CD4-positive, alpha-beta T cell (primary cell): ENCODE results near the gene HIC1. TPM values are rescaled to one million over a fixed set of nuclear protein-coding genes. Genes with fewer than 3 reads are reported as not detected.

Experiments
- ATAC-seq: fragments of 200-7000 bp; cut with Tn5 transposase; one replicate; pipeline ENCODE4 v1.10.0; 2022; ENCODE audit warnings: mild to moderate bottlenecking; ENCODE audit not compliant: poor library complexity
- CTCF ChIA-PET: fragments of 350-600 bp; sonication (Branson Sonifier 250); formaldehyde crosslinking; loops from one replicate; lab custom pipeline; 2021; ENCODE audit warnings: antibody characterized with exemption, inconsistent platforms; lab: Charles Lee
- POLR2A ChIA-PET: fragments of 350-600 bp; sonication (Branson Sonifier 250); formaldehyde crosslinking; loops from one replicate; lab custom pipeline; 2021; ENCODE audit warnings: antibody characterized with exemption, inconsistent platforms; lab: Charles Lee
- DNase-seq, 14 experiments: peaks; one replicate each; pipeline ENCODE4 v3.0.0-alpha.2; 2013 to 2020; ENCODE audit warnings: mixed read lengths in 2 of 14
- H3K27ac ChIP-seq, 2 donors: one replicate each; pipeline versions ENCODE4 v1.5.1 to v1.7.0; 2013; ENCODE audit warnings: low read length in 2 of 2, low read depth in 1 of 2, mild to moderate bottlenecking in 1 of 2
- H3K27me3 ChIP-seq, 2 experiments: 1 replicate in 1 of 2; 2 replicates in 1 of 2; pipeline versions ENCODE4 v1.6.1 to v1.7.0; 2013; ENCODE audit warnings: low read length in 2 of 2, control low read depth in 1 of 2, mild to moderate bottlenecking in 1 of 2, moderate library complexity in 1 of 2; ENCODE audit not compliant: insufficient read depth in 2 of 2, control insufficient read depth in 1 of 2
- H3K36me3 ChIP-seq: one replicate; pipeline ENCODE4 v1.6.1; 2013; ENCODE audit warnings: low read length, control low read depth; ENCODE audit not compliant: insufficient read depth
- H3K4me1 ChIP-seq: one replicate; pipeline ENCODE4 v1.6.1; 2013; ENCODE audit warnings: low read length, control low read depth; ENCODE audit not compliant: insufficient read depth
- H3K4me3 ChIP-seq: one replicate; pipeline ENCODE4 v1.5.1; 2013; ENCODE audit warnings: mild to moderate bottlenecking, low read length, moderate library complexity
- H3K9me3 ChIP-seq, 2 experiments: 1 replicate in 1 of 2; 2 replicates in 1 of 2; pipeline versions ENCODE4 v1.6.1 to v1.7.0; 2013; ENCODE audit warnings: low read length in 2 of 2, mild to moderate bottlenecking in 2 of 2, control low read depth in 1 of 2, moderate library complexity in 1 of 2; ENCODE audit not compliant: control insufficient read depth in 1 of 2, insufficient read depth in 1 of 2
- H3K27ac Mint-ChIP-seq: one replicate; pipeline ENCODE4 v1.8.0; 2020; ENCODE audit warnings: mixed read lengths
- H3K27me3 Mint-ChIP-seq: one replicate; pipeline ENCODE4 v1.8.0; 2021; ENCODE audit warnings: mixed read lengths
- H3K36me3 Mint-ChIP-seq: one replicate; pipeline ENCODE4 v1.8.0; 2021; ENCODE audit warnings: low read depth, mixed read lengths
- H3K4me1 Mint-ChIP-seq: one replicate; pipeline ENCODE4 v1.8.0; 2021; ENCODE audit warnings: low read depth, mixed read lengths
- H3K4me3 Mint-ChIP-seq: one replicate; pipeline ENCODE4 v1.8.0; 2020; ENCODE audit warnings: mild to moderate bottlenecking, mixed read lengths
- H3K9me3 Mint-ChIP-seq: one replicate; pipeline ENCODE4 v1.8.0; 2020; ENCODE audit warnings: mixed read lengths
- intact Hi-C, 2 experiments: fragments of 100-400 bp; cut with DNase I in 1 of 2; cut with micrococcal nuclease in 1 of 2; formaldehyde crosslinking; loops; one replicate each; pipeline versions ENCODE4 v1.15.1 to v1.9.0; 2023 to 2025; cut with DNase I, micrococcal nuclease
- total RNA-seq, 174 experiments: library from RNA in 2 of 174; stranded (reverse) in 2 of 174; gene quantifications; one replicate each; pipeline ENCODE4 v1.2.3 and lab custom pipeline; 2021 to 2026
- TF ChIP-seq, protein P1 (sequence below): fragments of 200-600 bp; IDR thresholded peaks from one replicate; pipeline ENCODE4 v1.8.0; 2022; ENCODE audit warnings: antibody characterized with exemption, mild to moderate bottlenecking

HIC1 gene
- total RNA-seq, 2 experiments from 2014 or later, result 2.4 to 3.0 TPM

DNA sequence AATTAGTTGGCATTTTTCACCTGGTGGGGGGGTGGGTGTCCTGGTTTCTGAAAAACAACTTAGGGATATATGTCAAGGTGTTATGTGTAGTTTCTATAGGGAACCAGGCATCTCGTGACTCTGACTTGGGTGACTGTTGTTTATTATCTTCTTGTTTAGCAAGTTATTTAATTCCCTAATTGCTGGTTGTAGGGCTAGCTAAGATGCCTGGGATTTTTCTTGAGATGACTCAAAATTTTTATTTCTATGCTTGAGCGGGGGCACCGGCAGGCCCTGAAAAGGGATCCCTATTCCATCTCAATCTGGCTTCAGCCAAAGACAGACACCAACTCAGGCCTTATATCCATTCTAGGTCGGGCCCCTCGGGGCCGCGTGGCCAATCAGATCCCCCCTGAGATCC lies 21.8 kb upstream of the HIC1 start:
- Histone ChIP-seq H3K27ac (no peak overlapping the region), H3K36me3 (peaks cover 37% of the 10 kb centered on the region), H3K4me1 (peaks cover 33% of the 10 kb centered on the region), H3K4me3 (no peak overlapping the region), H3K9me3 (peaks cover 0 to 6% of the 10 kb centered on the region in 2 experiments), H3K27me3 (peaks cover 0 to 7% of the 10 kb centered on the region in 2 experiments)
- ChIA-PET CTCF (no interaction called here), POLR2A (no interaction called here)
- H3K4me3 Mint-ChIP-seq, result peak overlapping the region; percentile 71
- intact Hi-C loops, result loop anchor here (5.0 kb wide), 2 partner anchors 161 to 679 kb away; partner anchors contain the start of gene CLUH (in 1 of the 2)
- TF ChIP-seq, protein P1, sequence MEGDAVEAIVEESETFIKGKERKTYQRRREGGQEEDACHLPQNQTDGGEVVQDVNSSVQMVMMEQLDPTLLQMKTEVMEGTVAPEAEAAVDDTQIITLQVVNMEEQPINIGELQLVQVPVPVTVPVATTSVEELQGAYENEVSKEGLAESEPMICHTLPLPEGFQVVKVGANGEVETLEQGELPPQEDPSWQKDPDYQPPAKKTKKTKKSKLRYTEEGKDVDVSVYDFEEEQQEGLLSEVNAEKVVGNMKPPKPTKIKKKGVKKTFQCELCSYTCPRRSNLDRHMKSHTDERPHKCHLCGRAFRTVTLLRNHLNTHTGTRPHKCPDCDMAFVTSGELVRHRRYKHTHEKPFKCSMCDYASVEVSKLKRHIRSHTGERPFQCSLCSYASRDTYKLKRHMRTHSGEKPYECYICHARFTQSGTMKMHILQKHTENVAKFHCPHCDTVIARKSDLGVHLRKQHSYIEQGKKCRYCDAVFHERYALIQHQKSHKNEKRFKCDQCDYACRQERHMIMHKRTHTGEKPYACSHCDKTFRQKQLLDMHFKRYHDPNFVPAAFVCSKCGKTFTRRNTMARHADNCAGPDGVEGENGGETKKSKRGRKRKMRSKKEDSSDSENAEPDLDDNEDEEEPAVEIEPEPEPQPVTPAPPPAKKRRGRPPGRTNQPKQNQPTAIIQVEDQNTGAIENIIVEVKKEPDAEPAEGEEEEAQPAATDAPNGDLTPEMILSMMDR, result no peak
- peaks cover 44% of the 10 kb centered on the region for H3K36me3 Mint-ChIP-seq
- H3K27ac Mint-ChIP-seq, result no peak overlapping the region
- DNase-seq, result no peak
- H3K9me3 Mint-ChIP-seq, result no peaks in the 10 kb centered on the region
- peaks cover 27% of the 10 kb centered on the region for H3K4me1 Mint-ChIP-seq
- no peak for ATAC-seq
- peaks cover 6% of the 10 kb centered on the region for H3K27me3 Mint-ChIP-seq

DNA sequence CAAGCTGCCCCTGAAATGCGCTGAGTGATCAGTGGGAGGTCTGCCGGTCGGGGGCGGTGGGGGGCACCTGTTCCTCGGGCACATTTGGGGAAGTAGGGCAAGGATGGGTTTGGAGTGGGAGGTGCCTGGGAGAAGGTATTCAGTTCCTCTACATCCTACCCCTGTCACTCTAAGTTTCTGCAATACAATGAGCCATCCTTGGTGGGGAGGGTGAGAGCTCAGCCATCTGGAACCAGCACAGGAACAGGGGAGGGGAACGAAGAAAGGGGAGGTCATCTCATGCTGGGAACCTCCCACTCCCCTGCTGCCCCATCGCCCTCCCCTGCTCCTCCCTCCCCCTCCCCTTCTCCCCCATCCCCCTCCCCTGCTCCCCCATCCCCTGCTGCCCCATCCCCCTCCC lies 20.7 kb upstream of the HIC1 start:
- ChIA-PET CTCF (no interaction called here), POLR2A (no interaction called here)
- H3K4me1 Mint-ChIP-seq, result peaks cover 27% of the 10 kb centered on the region
- ATAC-seq (no peak), DNase-seq (no peak)
- H3K36me3 Mint-ChIP-seq, result peaks cover 51% of the 10 kb centered on the region
- H3K27ac ChIP-seq, result no peak overlapping the region
- peaks cover 40% of the 10 kb centered on the region for H3K36me3 ChIP-seq
- TF ChIP-seq, protein P1, result no peak
- no peaks in the 10 kb centered on the region for H3K27me3 ChIP-seq
- intact Hi-C loops, result loop anchor here (5.0 kb wide), 2 partner anchors 162 to 678 kb away; partner anchors contain the start of gene CLUH (in 1 of the 2)
- H3K4me3 Mint-ChIP-seq, result no peak overlapping the region
- peaks cover 33% of the 10 kb centered on the region for H3K4me1 ChIP-seq
- peaks cover 0 to 6% of the 10 kb centered on the region in 2 experiments for H3K9me3 ChIP-seq
- H3K27ac Mint-ChIP-seq, result no peak overlapping the region
- no peaks in the 10 kb centered on the region for H3K27me3 Mint-ChIP-seq
- H3K4me3 ChIP-seq, result no peak overlapping the region
- H3K9me3 Mint-ChIP-seq, result no peaks in the 10 kb centered on the region

DNA sequence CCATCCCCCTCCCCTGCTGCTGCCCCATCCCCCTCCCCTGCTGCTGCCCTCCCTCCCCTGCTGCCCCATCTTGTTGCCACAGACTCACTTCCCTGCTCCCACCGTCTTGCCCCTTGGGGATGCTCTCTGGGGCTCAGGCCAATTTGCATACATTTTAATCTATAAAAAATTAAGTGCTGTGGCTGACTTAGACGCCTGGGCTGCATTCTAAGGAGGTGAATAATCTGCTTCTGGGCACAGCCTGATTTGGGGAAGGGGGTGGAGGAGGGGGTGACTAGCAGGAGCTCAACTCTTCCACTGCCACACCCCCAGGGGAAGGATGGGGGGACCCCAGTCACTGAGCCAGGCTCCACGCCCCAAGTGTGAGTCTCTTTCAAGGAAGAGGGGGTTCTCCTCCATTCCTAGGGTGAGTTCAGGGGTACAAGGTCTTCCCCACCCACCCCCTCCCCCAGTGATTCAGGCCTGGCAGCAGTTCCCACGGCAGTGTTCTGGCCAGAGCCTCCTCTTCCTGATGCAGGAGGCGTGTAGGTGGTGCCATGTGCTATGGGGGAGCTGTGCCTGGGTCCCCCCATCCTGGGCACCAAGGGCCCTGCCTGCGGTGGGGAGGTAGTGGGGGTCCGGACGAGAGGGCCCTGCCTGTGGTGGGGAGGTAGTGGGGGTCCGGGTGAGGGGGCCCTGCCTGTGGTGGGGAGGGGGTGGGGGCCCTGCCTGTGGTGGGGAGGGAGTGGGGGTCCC lies 19.9 kb upstream of the HIC1 start:
- TF ChIP-seq, protein P1, result no peak
- intact Hi-C loops, result loop anchor here (5.0 kb wide), 2 partner anchors 163 to 677 kb away; partner anchors contain the start of gene CLUH (in 1 of the 2)

More for the DNA sequence above, 19.9 kb upstream of the HIC1 start:
- Mint-ChIP-seq H3K27ac (no peak overlapping the region), H3K9me3 (no peaks in the 10 kb centered on the region), H3K4me1 (peaks cover 27% of the 10 kb centered on the region), H3K27me3 (no peaks in the 10 kb centered on the region), H3K36me3 (peaks cover 55% of the 10 kb centered on the region), H3K4me3 (no peak overlapping the region)
- Histone ChIP-seq H3K36me3 (peaks cover 41% of the 10 kb centered on the region), H3K27me3 (no peaks in the 10 kb centered on the region), H3K9me3 (peaks cover 0 to 1% of the 10 kb centered on the region in 2 experiments), H3K27ac (no peak overlapping the region), H3K4me3 (no peak overlapping the region), H3K4me1 (peaks cover 26% of the 10 kb centered on the region)
- CTCF ChIA-PET, result no interaction called here
- DNase-seq (no peak), ATAC-seq (no peak)
- POLR2A ChIA-PET, result no interaction called here
